ENCODE results near the gene BUB1B.
A peak's percentile ranks its signal among the peaks of the same experiment; 100 is the strongest.

BUB1B gene

DNA sequence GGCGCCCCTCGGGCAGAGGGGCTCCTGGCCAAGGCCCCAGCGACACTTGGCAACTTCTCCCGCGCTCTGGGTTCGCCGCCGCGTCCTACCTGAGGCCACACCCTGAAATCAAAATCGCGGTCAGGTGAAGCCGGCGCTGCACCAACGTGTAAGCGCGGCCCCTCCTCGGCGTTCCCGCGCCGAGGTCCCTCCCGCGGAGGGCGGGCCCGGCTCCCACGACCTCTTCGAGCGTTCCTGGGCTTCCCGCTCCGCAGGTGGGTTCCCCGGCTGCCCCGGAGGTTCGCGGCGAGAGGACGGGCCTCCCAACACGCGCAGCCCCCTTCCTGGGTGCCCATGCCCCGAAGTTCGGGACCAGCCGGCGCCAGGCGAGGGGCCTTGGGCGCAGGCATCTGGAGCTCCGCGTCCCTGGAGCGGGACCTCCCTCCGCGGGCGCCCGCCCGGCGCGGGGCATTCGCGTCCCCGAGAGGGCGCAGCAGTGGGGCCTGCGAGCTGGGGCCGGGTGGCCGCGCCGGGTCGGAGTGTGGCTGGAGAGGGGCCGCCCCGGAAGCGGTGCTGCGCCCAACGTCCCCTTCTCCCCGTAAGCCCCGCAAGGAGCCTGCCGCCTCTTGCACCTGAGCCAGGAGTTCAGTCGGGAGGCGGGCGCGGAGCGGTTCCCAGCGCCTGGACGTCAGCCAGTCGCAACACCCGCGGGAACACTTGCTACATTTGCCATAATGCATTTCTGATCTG lies 91.7 kb downstream of the BUB1B start:
- H3K27ac Mint-ChIP-seq: peak overlapping the region; percentile 75 to 87
- peaks cover 14 to 23% of the 10 kb centered on the region in 2 donors for H3K4me1 Mint-ChIP-seq (ENCODE audit: low read depth in 2 of 2)

GRCh38 chr15:40253167-40253790 lies 92.4 kb downstream of the BUB1B start:
- no peaks in the 10 kb centered on the region for H3K36me3 Mint-ChIP-seq (ENCODE audit: insufficient read depth)
- H3K4me1 Mint-ChIP-seq (ENCODE audit: low read depth in 2 of 2): peaks cover 14 to 23% of the 10 kb centered on the region in 2 donors
- ATAC-seq (replicated peaks) (peak; percentile 18), DNase-seq (no peak)
- peak overlapping the region; percentile 85 to 91 for H3K4me3 Mint-ChIP-seq
- peak overlapping the region; percentile 75 to 87 for H3K27ac Mint-ChIP-seq
- H3K9me3 Mint-ChIP-seq: no peaks in the 10 kb centered on the region
- peaks cover 8 to 30% of the 10 kb centered on the region in 2 donors for H3K27me3 Mint-ChIP-seq

More for the DNA sequence above, 91.7 kb downstream of the BUB1B start:
- peak; percentile 51 for ATAC-seq (replicated peaks)
- Mint-ChIP-seq H3K4me3 (peak overlapping the region; percentile 85 to 91), H3K36me3 (ENCODE audit: insufficient read depth) (no peaks in the 10 kb centered on the region), H3K9me3 (no peaks in the 10 kb centered on the region), H3K27me3 (peaks cover 8 to 30% of the 10 kb centered on the region in 2 donors)
- peak in 1 of 3 experiments; percentile 14 for DNase-seq

DNA sequence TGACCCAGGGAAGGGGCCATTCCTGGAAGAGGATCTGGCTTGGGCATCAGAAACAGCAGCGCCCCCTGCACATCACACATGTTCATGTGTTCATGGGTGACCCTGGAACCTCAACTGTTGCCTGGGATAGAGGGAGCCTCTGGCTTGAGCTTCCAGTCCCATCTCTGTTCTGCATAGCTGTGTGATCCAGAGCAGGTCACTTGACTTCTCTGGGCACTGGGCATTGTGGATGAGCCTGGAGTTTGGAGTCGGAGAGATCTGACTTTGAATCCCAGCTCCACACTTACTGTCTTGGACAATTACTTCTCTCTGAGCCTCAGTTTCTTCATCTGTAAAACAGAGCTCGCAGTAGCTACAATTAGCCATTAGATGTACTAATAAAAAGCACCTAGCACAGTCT lies 93.6 kb downstream of the BUB1B start:
- H3K27me3 Mint-ChIP-seq: peaks cover 8 to 37% of the 10 kb centered on the region in 2 donors
- H3K9me3 Mint-ChIP-seq: no peaks in the 10 kb centered on the region
- peak overlapping the region in 1 of 2 donors; percentile 81 for H3K27ac Mint-ChIP-seq
- ATAC-seq (replicated peaks) (no peak), DNase-seq (no peak)
- H3K36me3 Mint-ChIP-seq (ENCODE audit: insufficient read depth): no peaks in the 10 kb centered on the region
- no peak overlapping the region for H3K4me3 Mint-ChIP-seq
- peaks cover 15 to 23% of the 10 kb centered on the region in 2 donors for H3K4me1 Mint-ChIP-seq (ENCODE audit: low read depth in 2 of 2)

DNA sequence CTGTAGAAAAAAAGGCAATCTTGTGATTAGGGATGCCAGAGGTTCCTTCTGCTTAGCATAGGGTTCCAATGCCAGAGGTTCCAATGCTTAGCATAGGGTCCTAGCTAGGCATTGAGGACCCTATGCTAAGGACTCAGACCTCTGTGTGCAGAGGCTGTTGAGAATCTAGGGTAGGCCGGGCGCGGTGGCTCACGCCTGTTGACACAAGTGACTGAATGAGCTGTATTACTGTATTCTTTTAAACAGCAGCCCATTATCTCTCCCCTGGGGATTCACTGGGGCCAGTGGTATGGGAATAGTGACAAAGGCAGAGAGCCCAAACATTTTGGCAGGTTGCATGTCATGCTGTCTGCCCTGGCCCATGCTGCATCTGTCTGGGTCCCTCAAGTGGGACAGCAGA lies 94.2 kb downstream of the BUB1B start:
- H3K9me3 Mint-ChIP-seq: no peaks in the 10 kb centered on the region
- peaks cover 8 to 37% of the 10 kb centered on the region in 2 donors for H3K27me3 Mint-ChIP-seq
- H3K27ac Mint-ChIP-seq: no peak overlapping the region
- no peaks in the 10 kb centered on the region for H3K36me3 Mint-ChIP-seq (ENCODE audit: insufficient read depth)
- peaks cover 15 to 23% of the 10 kb centered on the region in 2 donors for H3K4me1 Mint-ChIP-seq (ENCODE audit: low read depth in 2 of 2)
- no peak overlapping the region for H3K4me3 Mint-ChIP-seq
- DNase-seq: no peak
- no peak for ATAC-seq (replicated peaks)

DNA sequence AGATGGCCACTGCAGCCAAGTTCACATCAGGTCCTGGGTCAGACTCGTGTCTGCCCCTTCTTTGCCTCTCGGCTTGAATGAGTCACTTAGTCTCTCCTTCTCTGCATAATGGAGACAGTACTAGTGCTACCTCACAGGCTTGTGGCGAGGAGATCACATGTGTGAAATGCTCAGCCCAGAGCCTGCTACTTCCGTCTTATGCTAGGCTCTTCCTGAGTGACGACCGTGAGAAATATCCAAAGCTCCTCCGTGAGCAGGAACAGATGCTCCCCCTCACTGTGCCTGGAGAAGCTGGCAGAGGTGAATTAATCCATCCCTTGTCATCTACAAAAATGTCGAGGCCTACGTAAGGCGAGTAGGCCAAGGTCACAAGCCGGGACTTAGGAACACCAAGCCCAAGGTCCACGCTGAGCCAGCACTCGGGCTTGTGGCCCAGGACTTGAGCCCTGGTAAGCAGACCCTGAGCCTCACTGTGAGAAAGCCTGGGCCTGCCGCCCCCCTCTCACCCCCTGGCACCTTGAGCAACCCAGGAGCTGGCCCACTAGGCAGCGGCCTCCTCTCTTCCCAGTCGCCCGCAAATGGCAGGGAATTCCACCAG lies 95.9 kb downstream of the BUB1B start:
- H3K4me3 Mint-ChIP-seq: peak overlapping the region in 1 of 2 donors; percentile 46
- H3K36me3 Mint-ChIP-seq (ENCODE audit: insufficient read depth): no peaks in the 10 kb centered on the region

DNA sequence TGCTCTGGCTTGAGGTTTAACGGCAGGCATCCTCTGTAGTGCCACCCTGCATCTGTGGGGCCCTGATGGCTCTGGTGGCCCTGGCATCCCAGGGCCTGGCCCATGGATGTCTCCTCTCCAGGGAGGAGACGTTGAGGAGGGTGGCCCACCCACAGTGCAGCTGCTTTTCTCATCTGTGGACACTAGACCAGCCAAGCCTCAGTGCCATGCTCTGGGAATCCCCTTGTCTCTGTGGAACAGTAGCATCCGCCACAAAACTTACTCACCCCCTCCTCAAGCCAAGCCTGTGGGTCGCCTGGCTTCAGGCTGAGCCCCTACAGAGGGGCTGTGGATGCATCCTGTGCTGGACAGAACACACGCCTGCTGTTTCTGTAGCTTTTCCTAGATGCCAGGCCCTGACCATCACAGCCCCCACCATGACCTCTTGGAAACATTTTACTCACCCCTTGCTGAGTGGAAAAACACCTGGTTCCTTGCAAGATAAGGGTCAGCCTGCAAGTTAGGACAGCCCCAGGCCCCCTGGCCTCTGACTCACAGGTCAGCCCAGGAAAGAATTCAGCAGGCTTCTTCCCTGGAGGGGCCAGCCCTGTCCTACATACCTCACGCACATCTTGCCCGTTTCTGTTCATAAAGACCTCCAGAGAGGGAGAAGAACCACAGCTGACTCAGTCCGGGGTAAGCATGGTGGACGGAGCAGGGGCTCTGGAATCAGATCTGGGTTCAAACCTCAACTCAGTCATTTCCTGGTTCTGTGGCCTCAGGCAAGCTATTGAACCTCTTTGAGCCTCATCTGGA lies 97.0 kb downstream of the BUB1B start:
- Mint-ChIP-seq H3K4me3 (no peak overlapping the region), H3K9me3 (no peaks in the 10 kb centered on the region), H3K36me3 (ENCODE audit: insufficient read depth) (no peaks in the 10 kb centered on the region), H3K27ac (no peak overlapping the region), H3K27me3 (peaks cover 8 to 32% of the 10 kb centered on the region in 2 donors), H3K4me1 (ENCODE audit: low read depth in 2 of 2) (peaks cover 15 to 20% of the 10 kb centered on the region in 2 donors)
- no peak for ATAC-seq (replicated peaks)
- no peak for DNase-seq

More for the DNA sequence above, 95.9 kb downstream of the BUB1B start:
- Mint-ChIP-seq H3K9me3 (no peaks in the 10 kb centered on the region), H3K27ac (peak overlapping the region; percentile 29 to 85), H3K4me1 (ENCODE audit: low read depth in 2 of 2) (peaks cover 15 to 20% of the 10 kb centered on the region in 2 donors), H3K27me3 (peaks cover 8 to 24% of the 10 kb centered on the region in 2 donors)
- DNase-seq: peak; percentile 16 to 37 (median 19)
- ATAC-seq (replicated peaks): peak; percentile 91

DNA sequence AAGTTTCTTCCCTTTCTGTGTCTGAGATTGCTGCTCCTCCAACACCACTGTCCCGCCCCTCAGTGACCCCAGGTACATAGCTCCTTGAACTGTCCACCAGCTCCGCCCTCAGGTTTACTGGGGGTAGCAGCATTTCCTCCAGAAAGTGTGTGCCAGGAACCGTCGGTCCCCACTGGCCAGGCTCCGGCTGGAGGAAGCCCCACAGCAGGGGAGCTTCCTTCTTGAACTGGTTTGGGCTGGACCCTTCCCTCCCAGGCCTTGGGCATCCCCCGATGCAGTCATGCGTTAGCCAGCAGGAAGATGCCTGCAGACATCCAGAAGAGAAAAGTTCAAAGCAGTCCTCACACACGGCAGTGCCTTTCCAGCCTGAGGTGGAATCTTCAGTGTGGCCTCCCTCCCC lies 97.7 kb downstream of the BUB1B start:
- DNase-seq: no peak
- no peaks in the 10 kb centered on the region for H3K9me3 Mint-ChIP-seq

DNA sequence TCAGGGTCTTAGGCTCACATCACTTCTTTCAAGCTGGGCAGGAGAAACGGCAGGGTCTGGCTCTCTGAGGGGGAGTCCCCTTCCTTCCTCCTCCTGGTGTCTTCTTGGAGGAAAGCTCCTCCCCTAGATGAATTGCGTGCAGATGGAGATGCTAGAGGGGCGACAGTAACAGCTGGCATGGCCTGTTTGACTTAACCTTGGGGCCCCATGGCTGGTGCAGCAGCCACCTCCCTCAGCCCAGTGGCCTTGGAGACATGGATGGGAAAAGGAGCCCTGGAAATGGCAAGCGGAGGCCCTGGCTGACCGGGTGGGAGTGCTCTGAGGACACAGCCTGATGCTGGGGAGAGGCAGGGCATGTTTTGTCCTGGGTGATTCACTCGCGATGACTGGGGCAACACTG lies 98.2 kb downstream of the BUB1B start:
- no peaks in the 10 kb centered on the region for H3K9me3 Mint-ChIP-seq
- H3K27me3 Mint-ChIP-seq: peaks cover 3 to 21% of the 10 kb centered on the region in 2 donors
- peaks cover 6 to 10% of the 10 kb centered on the region in 2 donors for H3K4me1 Mint-ChIP-seq (ENCODE audit: low read depth in 2 of 2)
- DNase-seq (no peak), ATAC-seq (replicated peaks) (no peak)
- H3K36me3 Mint-ChIP-seq (ENCODE audit: insufficient read depth): no peaks in the 10 kb centered on the region
- H3K4me3 Mint-ChIP-seq: no peak overlapping the region
- H3K27ac Mint-ChIP-seq: peak overlapping the region in 1 of 2 donors; percentile 12

More for the DNA sequence above, 97.7 kb downstream of the BUB1B start:
- Mint-ChIP-seq H3K27ac (peak overlapping the region in 1 of 2 donors; percentile 12), H3K36me3 (ENCODE audit: insufficient read depth) (no peaks in the 10 kb centered on the region), H3K4me3 (no peak overlapping the region), H3K4me1 (ENCODE audit: low read depth in 2 of 2) (peaks cover 9 to 13% of the 10 kb centered on the region in 2 donors), H3K27me3 (peaks cover 8 to 26% of the 10 kb centered on the region in 2 donors)
- ATAC-seq (replicated peaks): no peak

DNA sequence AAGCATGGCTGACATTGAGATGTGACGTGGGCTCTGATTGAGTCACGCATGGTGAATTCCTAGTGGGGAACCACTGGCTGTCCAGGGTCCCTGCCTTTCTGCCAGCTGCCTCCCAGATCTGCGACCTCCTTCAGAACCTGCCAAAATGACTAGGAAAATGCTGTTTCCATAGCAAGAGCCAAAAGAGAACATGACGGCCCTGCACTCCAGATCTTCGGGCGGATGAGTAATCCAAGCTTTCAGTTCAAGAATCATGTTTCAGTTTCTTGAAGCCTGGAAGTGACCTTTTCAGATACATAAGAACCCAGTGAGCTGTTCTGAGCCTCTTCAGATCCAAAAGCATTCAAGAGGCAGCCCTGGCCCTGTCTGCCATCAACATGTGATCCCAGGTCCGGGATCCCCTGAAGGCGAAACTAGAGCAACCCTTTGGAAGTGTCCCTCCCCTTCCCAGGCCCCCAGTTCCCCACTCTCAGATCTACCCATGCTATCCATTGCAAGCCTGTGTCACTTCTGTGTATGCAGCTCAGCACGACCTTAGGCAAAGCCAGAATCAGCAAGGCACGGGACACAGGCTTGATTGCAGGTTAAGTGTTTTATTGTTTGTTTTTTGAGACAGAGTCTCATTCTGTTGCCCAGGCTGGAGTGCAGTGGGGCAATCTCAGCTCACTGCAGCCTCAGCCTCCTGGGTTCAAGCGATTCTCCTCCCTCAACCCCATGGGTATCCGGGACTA lies 102.3 kb downstream of the BUB1B start:
- no peak for DNase-seq
- peaks cover 0 to 17% of the 10 kb centered on the region in 2 donors for H3K27me3 Mint-ChIP-seq

DNA sequence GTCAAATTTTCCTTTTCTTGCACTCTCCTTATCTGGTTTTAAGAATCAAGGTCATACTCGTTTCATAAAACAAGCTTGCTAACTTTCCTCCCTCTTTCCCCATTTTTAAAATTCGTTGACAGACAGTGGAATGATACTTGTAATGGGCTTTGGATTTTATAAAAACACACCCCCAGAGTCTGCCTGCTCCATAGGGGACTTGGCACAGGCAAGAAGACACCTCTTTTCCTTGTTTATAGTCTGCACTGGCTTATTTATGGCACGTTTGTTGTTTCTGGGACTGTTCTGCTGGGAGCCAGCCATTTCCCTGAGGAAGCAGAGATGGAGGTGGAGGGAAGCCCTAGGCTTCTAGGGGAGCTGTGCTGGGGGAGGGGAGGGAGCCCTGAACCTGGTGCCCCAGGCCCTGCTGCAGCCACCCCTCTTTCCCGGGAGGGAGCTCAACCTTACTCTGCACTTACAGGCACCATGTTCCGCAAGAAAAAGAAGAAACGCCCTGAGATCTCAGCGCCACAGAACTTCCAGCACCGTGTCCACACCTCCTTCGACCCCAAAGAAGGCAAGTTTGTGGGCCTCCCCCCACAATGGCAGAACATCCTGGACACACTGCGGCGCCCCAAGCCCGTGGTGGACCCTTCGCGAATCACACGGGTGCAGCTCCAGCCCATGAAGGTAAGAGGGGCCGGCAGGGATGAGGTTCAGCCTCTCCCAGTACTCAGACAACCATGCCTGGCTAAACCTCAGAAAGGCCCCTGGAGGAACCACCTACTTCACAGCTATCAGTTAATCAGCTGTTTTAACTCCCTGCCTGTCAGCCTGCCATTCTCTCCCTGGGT lies 103.7 kb downstream of the BUB1B start:
- no peaks in the 10 kb centered on the region for H3K4me1 Mint-ChIP-seq (ENCODE audit: low read depth in 2 of 2)
- no peak overlapping the region for H3K27ac Mint-ChIP-seq
- DNase-seq (no peak), ATAC-seq (replicated peaks) (no peak)
- H3K36me3 Mint-ChIP-seq (ENCODE audit: insufficient read depth): peaks cover 3% of the 10 kb centered on the region
- H3K4me3 Mint-ChIP-seq: no peak overlapping the region
- no peaks in the 10 kb centered on the region for H3K9me3 Mint-ChIP-seq
- H3K27me3 Mint-ChIP-seq: peaks cover 0 to 10% of the 10 kb centered on the region in 2 donors

More for the DNA sequence above, 102.3 kb downstream of the BUB1B start:
- Mint-ChIP-seq H3K27ac (peak overlapping the region in 1 of 2 donors; percentile 41), H3K4me3 (no peak overlapping the region), H3K9me3 (no peaks in the 10 kb centered on the region), H3K36me3 (ENCODE audit: insufficient read depth) (peaks cover 3% of the 10 kb centered on the region), H3K4me1 (ENCODE audit: low read depth in 2 of 2) (peaks cover 0 to 1% of the 10 kb centered on the region in 2 donors)
- no peak for ATAC-seq (replicated peaks)

DNA sequence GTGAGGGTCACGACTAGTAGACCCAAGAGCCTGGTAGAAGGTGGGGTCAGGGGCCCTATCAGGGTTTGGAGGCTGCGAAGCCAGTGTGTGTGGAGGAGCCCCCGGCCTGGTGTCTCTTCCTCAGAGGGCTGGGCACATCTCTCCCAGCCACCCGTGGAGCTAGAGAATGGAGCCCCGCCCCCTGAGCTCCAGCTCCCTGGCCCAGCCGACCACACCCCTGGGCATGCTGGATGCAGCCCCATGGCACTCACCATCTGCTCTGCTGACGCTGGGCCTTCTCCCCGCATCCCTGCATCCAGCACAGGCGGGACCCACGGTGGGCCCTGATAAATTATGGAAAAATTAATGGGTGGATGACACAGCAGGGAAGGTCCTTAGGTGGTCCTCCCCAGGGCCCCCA lies 104.5 kb downstream of the BUB1B start:
- Mint-ChIP-seq H3K27ac (no peak overlapping the region), H3K9me3 (no peaks in the 10 kb centered on the region), H3K27me3 (peaks cover 0 to 10% of the 10 kb centered on the region in 2 donors), H3K36me3 (ENCODE audit: insufficient read depth) (peaks cover 3% of the 10 kb centered on the region), H3K4me3 (no peak overlapping the region), H3K4me1 (ENCODE audit: low read depth in 2 of 2) (peaks cover 0 to 2% of the 10 kb centered on the region in 2 donors)
- no peak for DNase-seq
- no peak for ATAC-seq (replicated peaks)

GRCh38 chr15:40265875-40266274 lies 105.0 kb downstream of the BUB1B start:
- no peak overlapping the region for H3K4me3 Mint-ChIP-seq
- H3K36me3 Mint-ChIP-seq (ENCODE audit: insufficient read depth): peaks cover 3% of the 10 kb centered on the region
- H3K9me3 Mint-ChIP-seq: no peaks in the 10 kb centered on the region
- peaks cover 0 to 3% of the 10 kb centered on the region in 2 donors for H3K4me1 Mint-ChIP-seq (ENCODE audit: low read depth in 2 of 2)
- H3K27ac Mint-ChIP-seq: no peak overlapping the region
- DNase-seq: no peak
- H3K27me3 Mint-ChIP-seq: peaks cover 0 to 10% of the 10 kb centered on the region in 2 donors
- no peak for ATAC-seq (replicated peaks)

Measured in effector memory CD8-positive, alpha-beta T cell (primary cell).